HepG2 (cell line): ENCODE results near the gene ENTPD7. TPM values are rescaled to one million over a fixed set of nuclear protein-coding genes. Genes with fewer than 3 reads are reported as not detected.
A peak's percentile ranks its signal among the peaks of the same experiment; 100 is the strongest.

Experiments used
- ATAC-seq: fragments of 200-7000 bp; cut with Tn5 transposase; 3 replicates; pipeline ENCODE4 v1.9.1; 2020; ENCODE audit warnings: mild to moderate bottlenecking, moderate library complexity
- BruUV-seq: library from RNA; stranded (reverse); fragments of 400-500 nt; replicated peaks from 2 replicates; lab custom pipeline; 2021; lab: Mats Ljungman, UMichigan
- CTCF ChIA-PET: fragments of 300-600 bp; formaldehyde crosslinking; extraction: SDS; loops from one replicate; lab custom pipeline; 2021; ENCODE audit warnings: low total read pairs, inconsistent platforms, low intra/inter-chr PET ratio; lab: Yijun Ruan, JAX
- POLR2A ChIA-PET: fragments of 350-600 bp; sonication (Branson Sonifier 250); formaldehyde crosslinking; loops from one replicate; lab custom pipeline; 2020; ENCODE audit warnings: antibody characterized with exemption, inconsistent platforms; lab: Yijun Ruan, JAX
- DNase-seq: peaks from one replicate; pipeline ENCODE4 v3.0.0-alpha.2; 2015; ENCODE audit warnings: low spot score
- FAIRE-seq: peaks from 3 replicates; lab custom pipeline; 2011; peaks lifted over from hg19 to GRCh38; lab: Jason Lieb, UNC
- H2AFZ ChIP-seq: one replicate; pipeline ENCODE4 v1.6.1; 2011; ENCODE audit warnings: low read length, inconsistent platforms
- H3K27ac ChIP-seq: fragments of 300-600 bp; 3 replicates; pipeline ENCODE4 v1.8.0; 2011; ENCODE audit warnings: mixed run types, mild to moderate bottlenecking, mixed read lengths, low read length, inconsistent platforms; ENCODE audit not compliant: insufficient read depth; ENCODE audit errors: extremely low read length
- H3K27me3 ChIP-seq, 2 experiments: fragments of 200-600 bp in 1 of 2; 2 replicates in 1 of 2; 3 replicates in 1 of 2; pipeline versions ENCODE4 v1.6.0 to v1.8.0; 2011; ENCODE audit warnings: low read length in 2 of 2, mild to moderate bottlenecking in 2 of 2, moderate library complexity in 2 of 2, inconsistent platforms in 1 of 2; ENCODE audit not compliant: insufficient read depth in 2 of 2, control insufficient read depth in 1 of 2
- H3K36me3 ChIP-seq, 2 experiments: fragments of 200-600 bp in 1 of 2; replicated peaks in 1 of 2; 2 replicates in 1 of 2; 3 replicates in 1 of 2; pipeline versions ENCODE4 v1.5.1 to v1.8.0; 2011; ENCODE audit warnings: low read length in 2 of 2, inconsistent platforms in 1 of 2; ENCODE audit not compliant: insufficient read depth in 2 of 2, control insufficient read depth in 1 of 2
- H3K4me1 ChIP-seq: 2 replicates; pipeline ENCODE4 v1.5.1; 2012; ENCODE audit warnings: low read length, inconsistent platforms; ENCODE audit not compliant: insufficient read depth
- H3K4me2 ChIP-seq: 2 replicates; pipeline ENCODE4 v1.6.0; 2011; ENCODE audit warnings: low read depth, low read length, inconsistent platforms
- H3K4me3 ChIP-seq, 3 experiments: fragments of 200-600 bp in 1 of 3; sonication (generic), shearing (Covaris generic) in 1 of 3; replicated peaks in 1 of 3; 2 replicates each; pipeline ENCODE4 v1.5.1; 2011 to 2016; ENCODE audit warnings: low read length in 3 of 3, inconsistent platforms in 2 of 3, low read depth in 2 of 3, mild to moderate bottlenecking in 2 of 3, control low read depth in 1 of 3, mixed read lengths in 1 of 3; ENCODE audit not compliant: insufficient read depth in 1 of 3
- H3K79me2 ChIP-seq: one replicate; pipeline ENCODE4 v1.6.1; 2011; ENCODE audit warnings: low read length, inconsistent platforms; ENCODE audit not compliant: insufficient read depth
- H3K9ac ChIP-seq: 2 replicates; pipeline ENCODE4 v1.6.0; 2011; ENCODE audit warnings: mild to moderate bottlenecking, low read depth, low read length, inconsistent platforms; ENCODE audit not compliant: insufficient read depth
- H3K9me3 ChIP-seq: 2 replicates; pipeline ENCODE4 v1.5.1; 2012; ENCODE audit warnings: mild to moderate bottlenecking, low read length
- H4K20me1 ChIP-seq: 2 replicates; pipeline ENCODE4 v1.6.0; 2011; ENCODE audit warnings: inconsistent platforms, mild to moderate bottlenecking, low read length, moderate library complexity; ENCODE audit not compliant: insufficient read depth
- CCDC6 ChIP-seq: sonication (generic); formaldehyde crosslinking; IDR thresholded peaks from 2 replicates; pipeline ENCODE4 v1.8.1; 2022; ENCODE audit warnings: mild to moderate bottlenecking, missing genetic modification reagents, moderate library complexity
- ELF3 ChIP-seq: IDR thresholded peaks from 2 replicates; pipeline ENCODE4 v1.6.1; 2016; ENCODE audit warnings: missing genetic modification reagents, missing compliant biosample characterization
- ZNF121 ChIP-seq: sonication (generic); formaldehyde crosslinking; IDR thresholded peaks from 2 replicates; pipeline ENCODE4 v1.5.0; 2020; ENCODE audit warnings: mild to moderate bottlenecking, missing genetic modification reagents
- ZNF558 ChIP-seq: sonication (generic); formaldehyde crosslinking; IDR thresholded peaks from 2 replicates; pipeline ENCODE4 v1.9.0; 2022; ENCODE audit warnings: mild to moderate bottlenecking, missing genetic modification reagents, borderline replicate concordance
- ZUFSP ChIP-seq: sonication (generic); formaldehyde crosslinking; IDR thresholded peaks from 2 replicates; pipeline ENCODE4 v1.9.0; 2021; ENCODE audit warnings: missing genetic modification reagents, mild to moderate bottlenecking, borderline replicate concordance
- WGBS: methylation state at CpG from one replicate; pipeline ENCODE4 v1.1.6; 2017; ENCODE audit warnings: low lambda C conversion rate; 5-methylcytosine and 5-hydroxymethylcytosine counted together
- in situ Hi-C: cut with HindIII; loops from 2 replicates; pipeline ENCODE4 v1.10.0; 2017; ENCODE audit warnings: low pct_unique_long_range_greater_than_20kb; ENCODE audit not compliant: extremely low pct_ligation_motif_present
- intact Hi-C: fragments of 100-400 bp; cut with micrococcal nuclease; formaldehyde crosslinking; loops from one replicate; pipeline ENCODE4 v1.10.0; 2022; ENCODE audit not compliant: unreplicated experiment
- polyA plus RNA-seq, 8 experiments: library from polyadenylated mRNA; depleted of rRNA in 3 of 8; stranded (reverse) in 7 of 8; unstranded in 1 of 8; fragments of >200 nt; fragmentation: Illumina TruSeq in 4 of 8; extraction: Trizol in 4 of 8; gene quantifications; 2 replicates each; pipeline versions ENCODE4 v1.2.1 to v1.2.3, GENCODE V29; 2011 to 2016; ENCODE audit warnings: low read depth in 4 of 8, missing spikeins in 1 of 8, mixed read lengths in 1 of 8; ENCODE audit not compliant: insufficient read depth in 1 of 8
- total RNA-seq, 5 experiments: library from RNA; depleted of rRNA; stranded (reverse); fragments of >200 nt; fragmentation: Illumina TruSeq; extraction: Trizol; gene quantifications; 2 replicates each; pipeline ENCODE4 v1.2.3, GENCODE V29; 2016; ENCODE audit warnings: low read depth in 1 of 5

The ENTPD7 gene
- total and polyA plus RNA-seq, 2 of the 13 experiments (the other 11 are each of a cell fraction or from before 2014, with no cell fraction given): 7.6 to 36.5 TPM

DNA sequence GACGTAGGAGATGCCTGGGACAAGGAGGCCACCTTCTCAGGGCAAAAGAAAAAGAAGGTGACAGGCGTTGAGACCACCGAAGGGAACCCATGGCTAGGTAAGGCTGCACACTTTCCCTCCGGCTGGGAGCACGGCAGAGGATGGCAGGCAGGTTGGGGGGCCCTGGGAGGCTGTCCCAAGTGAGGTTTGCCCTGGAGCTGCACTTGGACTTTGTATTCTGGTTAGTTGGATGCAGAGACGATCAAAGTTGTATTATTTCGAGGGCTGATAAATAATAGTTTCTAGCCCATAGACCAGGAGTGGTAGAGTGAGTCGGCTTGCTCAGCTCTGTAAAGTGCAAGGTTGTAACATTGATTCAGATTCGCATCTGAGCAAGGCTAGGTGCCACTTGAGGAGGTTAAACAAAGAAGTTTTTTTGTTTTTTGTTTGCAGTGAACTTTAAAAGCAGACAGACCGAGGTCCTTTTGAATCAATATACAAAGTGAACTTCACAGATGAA lies 608 bp downstream of the ENTPD7 start (continued):
- TF ChIP-seq ZUFSP (CRISPR knock-in tag): no peak
- TF ChIP-seq CCDC6 (CRISPR knock-in tag): no peak

DNA sequence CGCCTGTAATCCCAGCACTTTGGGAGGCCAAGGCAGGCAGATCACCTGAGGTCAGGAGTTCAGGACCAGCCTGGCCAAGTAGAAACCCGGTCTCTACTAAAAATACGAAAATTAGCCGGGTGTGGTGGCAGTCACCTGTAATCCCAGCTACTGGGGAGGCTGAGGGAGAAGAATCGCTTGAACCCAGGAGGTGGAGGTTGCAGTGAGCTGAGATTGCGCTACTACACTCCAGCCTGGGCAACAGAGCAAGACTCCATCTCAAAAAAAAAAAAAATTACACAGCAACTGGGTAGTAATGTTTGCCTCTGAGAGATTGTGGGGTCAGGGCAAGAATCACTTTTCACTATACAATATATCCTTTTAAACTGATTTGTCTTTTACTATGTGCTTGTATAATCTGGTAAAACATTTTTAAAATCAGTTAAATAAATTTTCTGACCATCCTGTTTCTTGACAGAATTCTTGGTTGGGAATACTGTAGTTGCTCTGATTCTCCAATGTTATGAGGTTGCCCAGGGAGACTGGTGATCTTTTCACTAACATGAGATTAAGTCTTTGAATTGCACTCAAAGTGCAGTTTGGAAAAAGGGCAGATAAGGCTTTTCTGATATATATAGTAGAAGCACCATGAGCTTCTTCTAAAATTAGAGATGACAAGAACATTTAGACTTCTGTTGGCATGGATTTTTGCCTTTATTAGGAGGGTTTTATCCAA lies 1.5 kb downstream of the ENTPD7 start:
- H4K20me1 ChIP-seq: no peaks in the 10 kb centered on the region
- H3K36me3 ChIP-seq: peaks cover 2 to 8% of the 10 kb centered on the region in 2 experiments; a peak in 2 of 5 replicates
- no peaks in the 10 kb centered on the region; a peak in 1 of 5 replicates for H3K27me3 ChIP-seq
- ATAC-seq (no peak), FAIRE-seq (no peak), DNase-seq (no peak)
- H3K4me1 ChIP-seq: peaks cover 49% of the 10 kb centered on the region
- intact Hi-C loops (no loop called here), in situ Hi-C loops (no loop called here)
- H3K79me2 ChIP-seq: peaks cover 29% of the 10 kb centered on the region
- no TSS peak for BruUV-seq
- peak overlapping the region; percentile 85 for H3K9ac ChIP-seq
- ChIA-PET POLR2A (interaction anchor here (3.5 kb wide), 1 partner anchor 40 kb away, joined by 63 read pairs; the partner anchor contains the start of gene SLC25A28), CTCF (no interaction called here)
- no peak overlapping the region for H2AFZ ChIP-seq
- TF ChIP-seq ZNF558 (CRISPR knock-in tag) (0 out of 2 replicates have a peak, but pooled peaks have one; percentile 20), ELF3 (no peak), ZNF121 (CRISPR knock-in tag) (peak; percentile 90)
- peak overlapping the region; percentile 72 for H3K4me2 ChIP-seq
- peak overlapping the region in 2 of 3 experiments; percentile 91 to 95; a peak in 4 of 6 replicates for H3K4me3 ChIP-seq
- peak overlapping the region; percentile 76 for H3K27ac ChIP-seq
- no peaks in the 10 kb centered on the region for H3K9me3 ChIP-seq
- 89% methylated on average over 6 of the region's 6 CpGs for WGBS
